Dermis blood vessel endothelial cell (primary cell): ENCODE measurements around the gene LEMD1. TPM values are rescaled to one million over a fixed set of nuclear protein-coding genes. Genes with fewer than 3 reads are reported as not detected.
"Not testable (repeated sequence)": the region's sequence is repeated elsewhere in the genome, so short reads cannot be mapped to it uniquely, and the experiment has no call there.

Source experiments
- DNase-seq: peaks from one replicate; pipeline ENCODE4 v3.0.0; 2010
- total RNA-seq: library from RNA; depleted of rRNA; stranded (reverse); fragments of >200 nt; gene quantifications from 2 replicates; pipeline ENCODE4 v1.2.3, GENCODE V29; 2014

LEMD1 gene
- total RNA-seq, 1 donor from 2014 or later, result not detected

GRCh38 chr1:205379056-205379455 is 42.8 kb downstream of the LEMD1 start:
- no peak for DNase-seq

GRCh38 chr1:205377355-205377754 is 44.5 kb downstream of the LEMD1 start:
- DNase-seq, result no peak

GRCh38 chr1:205376739-205377138 is 45.1 kb downstream of the LEMD1 start:
- no peak for DNase-seq

- peak; percentile 13 for DNase-seq
Measured at GRCh38 chr1:205375835-205376545, 45.9 kb downstream of the LEMD1 start.

- peak; percentile 22 for DNase-seq
Measured at GRCh38 chr1:205374210-205375078, 47.4 kb downstream of the LEMD1 start.

- DNase-seq, result no peak
Measured at GRCh38 chr1:205373798-205374175, 48.1 kb downstream of the LEMD1 start.

GRCh38 chr1:205373022-205373797 is 48.6 kb downstream of the LEMD1 start:
- DNase-seq, result no peak

GRCh38 chr1:205371871-205372660 is 49.8 kb downstream of the LEMD1 start:
- DNase-seq, result no peak

GRCh38 chr1:205370780-205371179 is 51.1 kb downstream of the LEMD1 start:
- no peak for DNase-seq

GRCh38 chr1:205369701-205370123 is 52.1 kb downstream of the LEMD1 start:
- DNase-seq, result no peak

GRCh38 chr1:205368478-205368877 is 53.4 kb downstream of the LEMD1 start:
- no peak for DNase-seq

- DNase-seq, result no peak
Measured at GRCh38 chr1:205365945-205366463, 55.9 kb downstream of the LEMD1 start.

GRCh38 chr1:205365086-205365485 is 56.8 kb downstream of the LEMD1 start:
- DNase-seq, result not testable (repeated sequence)

- no peak for DNase-seq
Measured at GRCh38 chr1:205360891-205361290, 61.0 kb downstream of the LEMD1 start.

GRCh38 chr1:205359771-205360565 is 61.9 kb downstream of the LEMD1 start:
- no peak for DNase-seq

- DNase-seq, result no peak
Measured at GRCh38 chr1:205358579-205358978, 63.3 kb downstream of the LEMD1 start.

- no peak for DNase-seq
Measured at GRCh38 chr1:205357567-205357966, 64.3 kb downstream of the LEMD1 start.

GRCh38 chr1:205356440-205357139 is 65.3 kb downstream of the LEMD1 start, which contains the start of gene KLHDC8A:
Gene KLHDC8A (minus strand): TSS chr1:205356922. CDS start chr1:205343604, 13,318 bp downstream.
- DNase-seq, result no peak

GRCh38 chr1:205355075-205355453 is 66.8 kb downstream of the LEMD1 start:
- DNase-seq, result no peak
